AG10803 (cell line): ENCODE measurements around the gene LRWD1.
A peak's percentile ranks its signal among the peaks of the same experiment; 100 is the strongest.

Experiments
- DNase-seq: peaks from one replicate; pipeline ENCODE4 v3.0.0; 2010; ENCODE audit warnings: low read depth
- H3K4me3 ChIP-seq: 2 replicates; pipeline ENCODE4 v1.5.1; 2011; ENCODE audit warnings: mild to moderate bottlenecking, low read length, control low read depth
- TF ChIP-seq, protein P1 (sequence below): conservative IDR thresholded peaks from 2 replicates; pipeline ENCODE4 v1.5.1; 2011; ENCODE audit warnings: mild to moderate bottlenecking, low read length, control low read depth, inconsistent platforms

LRWD1 gene

DNA sequence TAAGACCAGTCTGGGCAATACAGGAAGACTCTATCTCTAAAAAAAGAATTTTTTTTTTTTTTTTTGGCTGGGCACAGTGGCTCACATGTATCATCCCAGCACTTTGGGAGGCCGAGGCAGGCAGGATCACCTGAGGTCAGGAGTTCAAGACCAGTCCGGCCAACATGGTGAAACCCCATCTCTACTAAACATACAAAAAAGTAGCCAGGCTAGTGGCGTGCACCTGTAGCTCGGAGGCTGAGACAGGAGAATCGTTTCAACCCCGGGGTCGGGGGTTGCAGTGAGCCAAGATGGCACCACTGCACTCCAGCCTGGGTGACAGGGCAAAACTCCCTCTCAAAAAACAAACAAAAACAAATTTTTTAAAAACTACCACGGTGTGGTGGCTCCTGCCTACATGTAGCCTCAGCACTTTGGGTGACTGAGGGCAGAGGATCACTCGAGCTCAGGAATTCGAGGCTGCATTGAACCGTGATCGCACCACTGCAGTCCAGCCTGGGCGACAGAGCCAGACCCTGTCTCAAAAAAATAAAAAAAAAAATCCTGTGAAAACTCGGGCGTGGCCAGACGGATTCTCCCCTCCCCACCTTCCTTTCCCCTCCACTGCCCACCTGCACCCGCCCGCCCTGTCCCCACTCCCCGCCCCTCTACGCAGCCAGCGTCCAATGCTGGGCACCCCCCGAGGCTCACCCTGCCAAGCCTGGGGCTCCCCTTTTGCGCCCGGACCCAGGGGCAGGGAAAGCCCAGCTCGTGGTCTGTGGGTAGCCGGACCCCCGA, 32.2 kb upstream of the LRWD1 start:
- TF ChIP-seq, protein P1, sequence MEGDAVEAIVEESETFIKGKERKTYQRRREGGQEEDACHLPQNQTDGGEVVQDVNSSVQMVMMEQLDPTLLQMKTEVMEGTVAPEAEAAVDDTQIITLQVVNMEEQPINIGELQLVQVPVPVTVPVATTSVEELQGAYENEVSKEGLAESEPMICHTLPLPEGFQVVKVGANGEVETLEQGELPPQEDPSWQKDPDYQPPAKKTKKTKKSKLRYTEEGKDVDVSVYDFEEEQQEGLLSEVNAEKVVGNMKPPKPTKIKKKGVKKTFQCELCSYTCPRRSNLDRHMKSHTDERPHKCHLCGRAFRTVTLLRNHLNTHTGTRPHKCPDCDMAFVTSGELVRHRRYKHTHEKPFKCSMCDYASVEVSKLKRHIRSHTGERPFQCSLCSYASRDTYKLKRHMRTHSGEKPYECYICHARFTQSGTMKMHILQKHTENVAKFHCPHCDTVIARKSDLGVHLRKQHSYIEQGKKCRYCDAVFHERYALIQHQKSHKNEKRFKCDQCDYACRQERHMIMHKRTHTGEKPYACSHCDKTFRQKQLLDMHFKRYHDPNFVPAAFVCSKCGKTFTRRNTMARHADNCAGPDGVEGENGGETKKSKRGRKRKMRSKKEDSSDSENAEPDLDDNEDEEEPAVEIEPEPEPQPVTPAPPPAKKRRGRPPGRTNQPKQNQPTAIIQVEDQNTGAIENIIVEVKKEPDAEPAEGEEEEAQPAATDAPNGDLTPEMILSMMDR = no peak
- DNase-seq = no peak
- H3K4me3 ChIP-seq = peak overlapping the region; percentile 66

DNA sequence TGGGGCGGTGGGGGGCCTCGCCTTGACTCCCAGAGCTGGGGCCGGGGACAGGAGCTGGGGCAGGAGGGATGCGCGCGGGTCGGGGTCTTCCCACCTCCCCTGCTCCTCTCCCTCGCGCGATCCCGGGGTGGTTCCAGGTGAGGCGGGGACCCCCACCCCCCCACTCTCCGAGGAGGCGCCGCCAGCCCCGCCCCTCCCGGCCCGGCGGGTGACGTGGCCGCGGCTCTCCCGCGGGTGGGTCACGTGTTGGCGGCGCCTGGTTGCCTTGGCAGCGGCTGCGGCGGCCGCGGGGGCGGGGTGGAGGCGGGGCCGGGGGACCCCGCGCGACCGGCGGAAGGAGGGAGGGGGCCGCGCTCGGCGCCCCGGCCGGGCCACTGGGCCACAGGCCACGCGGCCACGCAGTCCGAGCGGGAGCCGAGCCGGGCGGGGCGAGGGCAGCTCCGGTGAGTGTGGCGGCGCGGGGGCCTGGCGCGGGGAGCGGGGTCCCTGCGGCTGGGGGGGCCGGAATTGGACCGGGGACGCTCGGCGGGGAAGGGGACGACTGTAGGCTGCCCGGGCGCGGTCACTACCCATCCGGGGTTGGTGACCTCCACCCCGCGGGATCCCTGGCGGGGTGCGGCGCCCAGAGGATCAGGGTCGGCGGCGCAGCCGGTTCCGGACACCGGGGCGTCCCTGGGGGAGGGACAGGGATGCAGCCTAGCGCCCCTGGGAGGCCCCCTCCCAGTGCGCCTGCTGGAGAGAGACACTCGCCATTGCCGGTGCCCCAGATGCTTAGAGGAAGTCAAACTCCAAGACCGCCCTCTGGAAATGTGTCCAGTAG, 31.4 kb upstream of the LRWD1 start, which contains the start of gene ORAI2:
ORAI2 (plus strand) TSS at position 357 of the 820 bp plus-strand sequence. CDS start 5,382 bp downstream, outside the sequence.
- peak; percentile 56 for DNase-seq
- peak within 1 kb of the TSS; percentile 72 for H3K4me3 ChIP-seq
- TF ChIP-seq, protein P1 = no peak; the same call in 1 of the 2 replicates

DNA sequence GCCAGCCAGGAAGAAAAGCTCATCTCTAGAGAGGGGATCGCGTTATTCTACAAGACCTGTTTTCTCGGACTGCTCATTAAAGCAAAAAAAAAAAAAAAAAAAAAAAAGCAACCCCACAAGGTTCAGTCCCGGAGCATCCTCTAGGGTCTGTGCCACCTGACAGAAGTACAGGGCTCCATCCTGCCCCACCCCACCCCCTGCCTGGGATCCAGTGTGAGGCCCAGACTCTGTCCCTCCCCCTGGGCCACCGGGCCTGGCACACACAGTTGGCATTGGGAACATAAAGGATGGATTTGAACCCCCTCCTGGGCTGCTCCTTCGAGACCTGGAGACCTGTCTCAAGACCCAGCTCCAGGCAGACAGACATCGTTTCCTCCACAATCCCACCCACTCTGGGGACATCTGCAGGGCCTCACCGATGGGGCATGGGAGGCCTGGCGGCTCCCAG, 30.7 kb upstream of the LRWD1 start:
- DNase-seq = no peak
- H3K4me3 ChIP-seq = peak overlapping the region; percentile 72
- TF ChIP-seq, protein P1 = no peak

DNA sequence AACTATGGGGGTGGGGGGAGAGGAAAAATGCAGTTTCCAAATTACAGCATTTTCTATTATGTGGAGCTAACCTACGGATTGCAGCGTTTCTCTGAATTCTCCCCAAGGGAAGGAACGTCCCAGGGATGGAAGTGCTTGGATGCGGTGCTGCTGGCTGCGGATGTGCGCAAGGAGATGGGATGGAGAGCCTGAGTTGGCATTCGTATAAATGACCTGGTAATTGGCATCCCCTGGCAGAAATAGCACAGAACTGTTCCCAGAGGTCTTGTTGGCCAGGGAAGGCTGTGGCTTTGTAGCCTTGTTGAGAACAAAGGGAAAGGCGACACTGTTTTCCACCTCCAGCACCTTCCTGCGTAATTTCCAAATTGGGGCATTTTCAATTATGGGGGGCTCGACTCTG, 28.7 kb upstream of the LRWD1 start:
- no peak for DNase-seq
- TF ChIP-seq, protein P1 = no peak
- H3K4me3 ChIP-seq = no peak overlapping the region

DNA sequence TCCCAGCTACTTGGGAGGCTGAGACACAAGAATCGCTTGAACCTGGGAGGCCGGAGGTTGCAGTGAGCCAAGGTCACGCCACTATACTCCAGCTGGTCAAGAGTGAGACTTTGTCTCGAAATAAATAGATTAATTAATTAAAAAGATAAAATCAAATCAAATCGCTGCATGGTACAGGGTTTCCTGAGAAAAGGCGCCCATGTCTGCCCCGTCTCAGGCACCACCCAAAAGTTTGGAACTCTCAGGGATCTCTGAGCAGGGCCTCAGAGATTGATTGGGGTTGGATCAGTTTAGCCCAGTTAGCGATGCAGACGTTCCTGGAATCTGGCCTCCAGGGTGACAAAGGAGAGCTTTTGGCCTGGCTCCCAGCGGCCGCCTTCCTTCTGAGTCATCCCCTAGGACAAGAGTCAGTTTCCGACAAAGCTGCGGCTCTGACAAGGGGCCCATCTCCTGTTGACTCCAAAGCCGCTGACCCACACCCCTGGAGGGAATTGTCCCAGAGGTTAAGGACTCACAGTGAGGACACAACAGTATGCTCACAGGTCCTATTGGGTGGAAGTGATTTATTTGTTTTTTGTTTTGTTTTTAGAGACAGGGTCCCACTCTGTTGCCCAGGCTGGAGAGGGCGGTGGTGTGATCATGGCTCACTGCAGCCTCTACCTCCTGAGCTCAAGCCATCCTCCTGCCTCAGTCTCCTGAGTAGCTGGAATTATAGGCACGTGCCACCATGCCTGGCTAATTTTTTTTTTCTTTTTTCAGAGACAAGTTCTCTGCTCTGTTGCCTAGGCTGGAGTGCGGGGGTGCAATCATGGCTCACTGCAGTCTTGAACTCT, 24.6 kb upstream of the LRWD1 start:
- no peak overlapping the region for H3K4me3 ChIP-seq
- TF ChIP-seq, protein P1 = no peak
- DNase-seq = peak; percentile 71

DNA sequence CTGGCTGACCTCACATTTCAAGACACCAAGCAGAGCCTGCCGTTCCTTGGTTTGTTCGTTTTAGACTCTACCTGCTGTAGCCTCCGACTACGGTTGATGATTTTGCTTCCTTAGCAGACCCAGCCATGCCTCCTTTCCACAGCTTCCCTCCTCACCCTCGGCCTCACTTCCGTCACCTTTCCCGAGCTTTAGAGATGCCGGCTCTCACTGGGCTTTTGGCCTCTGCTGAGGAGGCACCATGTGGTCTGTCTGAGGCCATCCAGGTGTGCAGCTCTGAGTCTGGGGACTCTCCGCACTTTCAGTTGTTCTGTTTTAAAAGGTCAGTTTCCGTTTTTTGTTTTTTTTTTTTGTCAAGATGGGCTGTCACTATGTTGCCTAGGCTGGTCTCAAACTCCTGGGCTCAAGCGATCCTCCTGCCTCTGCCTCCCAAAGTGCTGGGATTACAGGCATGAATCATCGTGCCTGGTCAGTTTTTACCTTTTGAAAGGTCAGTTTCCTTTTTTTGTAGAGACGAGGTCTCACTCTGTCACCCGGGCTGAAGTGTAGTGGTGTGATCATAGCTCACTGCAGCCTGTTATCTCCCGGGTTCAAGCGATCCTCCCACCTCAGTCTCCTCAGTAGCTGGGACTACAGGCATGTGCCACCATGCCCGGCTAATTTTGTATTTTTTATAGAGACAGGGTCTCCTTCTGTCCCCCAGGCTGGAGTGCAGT, 19.7 kb upstream of the LRWD1 start:
- TF ChIP-seq, protein P1 = no peak
- H3K4me3 ChIP-seq = no peak overlapping the region
- DNase-seq = no peak
